GM18868 (cell line): ENCODE measurements around the gene YAP1.
"Not testable (repeated sequence)": the region's sequence is repeated elsewhere in the genome, so short reads cannot be mapped to it uniquely, and the experiment has no call there.

Source experiments
- ATAC-seq: cut with Tn5 transposase; IDR thresholded peaks from one replicate; pipeline ENCODE4 v1.9.1; 2021; ENCODE audit warnings: mild to moderate bottlenecking, moderate library complexity; ENCODE audit not compliant: unreplicated experiment

The YAP1 gene

DNA sequence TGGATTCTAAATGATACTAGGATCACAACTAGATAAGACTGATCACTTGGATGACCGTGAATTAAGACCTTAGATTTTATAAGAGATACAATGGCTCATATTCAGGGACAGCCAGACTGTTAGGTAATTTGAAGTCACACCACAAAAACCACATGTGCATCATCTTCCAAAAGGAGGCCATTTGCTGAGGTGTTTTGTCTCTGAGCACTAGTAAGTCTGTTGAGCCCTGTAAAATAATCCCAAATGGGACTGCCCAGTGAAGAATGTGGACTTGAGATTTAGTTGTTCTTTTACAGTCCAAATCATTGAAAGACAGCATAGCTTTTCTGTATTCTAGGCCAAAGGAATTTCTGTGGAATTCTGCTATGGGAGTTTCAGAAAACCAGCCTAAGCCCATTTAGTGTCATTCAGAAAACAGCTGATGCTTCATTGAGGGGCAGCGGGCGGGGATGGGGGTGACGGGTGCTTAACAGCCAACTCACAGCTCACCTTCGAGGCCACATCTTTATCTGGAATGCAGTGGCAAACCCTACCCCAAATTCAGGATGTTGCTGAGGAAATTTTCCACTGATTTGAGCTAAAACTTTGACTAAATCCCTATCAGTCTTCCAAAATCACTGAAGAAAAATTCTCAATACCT lies 127.0 kb downstream of the YAP1 start:
- no peak for ATAC-seq

DNA sequence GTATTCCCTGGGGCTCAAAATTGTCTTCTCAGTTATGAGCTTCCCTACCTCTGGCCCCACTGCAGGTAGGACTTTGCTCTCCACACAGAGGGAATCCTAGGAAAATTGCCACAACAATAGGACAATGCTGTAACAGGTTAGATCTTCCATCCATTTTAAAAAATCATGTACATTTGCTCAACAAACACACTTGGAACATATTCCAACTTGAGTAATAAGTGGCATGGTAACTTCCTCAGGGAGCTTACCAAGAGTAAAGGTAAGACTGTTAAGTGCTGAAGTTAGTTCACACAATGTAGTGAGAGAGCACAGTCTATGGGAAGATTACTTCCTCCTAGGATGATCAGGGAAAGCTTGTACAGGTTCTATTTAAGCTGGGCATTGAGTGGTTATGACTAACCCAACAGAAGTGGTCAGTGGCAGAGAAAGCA lies 128.2 kb downstream of the YAP1 start:
- no peak for ATAC-seq

DNA sequence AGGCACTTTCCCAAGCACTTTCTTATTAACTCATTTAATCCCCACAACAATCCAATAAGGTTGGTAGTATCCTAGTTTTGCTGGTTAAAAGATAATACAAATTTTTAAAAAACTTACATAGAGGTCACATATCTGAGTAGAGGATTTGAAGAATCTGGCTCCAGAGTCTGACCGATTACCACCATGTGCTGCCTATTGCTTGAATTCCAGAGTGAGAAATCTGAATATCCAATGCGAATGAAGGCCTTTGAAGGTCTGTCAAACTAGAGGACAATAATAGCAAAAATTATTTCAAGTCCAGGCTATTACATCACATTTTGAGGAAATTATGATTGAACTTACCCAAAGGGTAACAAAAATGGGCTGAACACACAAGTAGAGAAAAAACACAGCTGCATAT lies 129.2 kb downstream of the YAP1 start:
- ATAC-seq = no peak

DNA sequence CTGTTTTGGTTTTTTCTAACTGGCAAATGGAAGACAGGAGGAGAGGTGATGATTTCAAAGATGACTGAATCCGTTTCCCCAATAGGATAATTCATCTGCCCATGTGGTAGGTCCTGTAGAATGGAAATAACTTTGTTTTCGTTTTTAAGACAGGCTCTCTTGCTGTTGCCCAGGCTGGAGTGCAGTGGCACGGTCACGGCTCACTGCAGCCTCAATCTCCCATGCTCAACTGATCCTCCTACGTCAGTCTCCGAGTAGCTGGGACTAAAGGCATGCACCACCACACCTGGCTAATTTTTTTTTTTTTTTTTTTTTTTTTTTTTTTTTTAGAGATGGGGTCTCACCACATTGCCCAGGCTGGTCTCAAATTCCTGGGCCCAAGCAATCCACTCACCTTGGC lies 129.7 kb downstream of the YAP1 start:
- ATAC-seq = no peak

DNA sequence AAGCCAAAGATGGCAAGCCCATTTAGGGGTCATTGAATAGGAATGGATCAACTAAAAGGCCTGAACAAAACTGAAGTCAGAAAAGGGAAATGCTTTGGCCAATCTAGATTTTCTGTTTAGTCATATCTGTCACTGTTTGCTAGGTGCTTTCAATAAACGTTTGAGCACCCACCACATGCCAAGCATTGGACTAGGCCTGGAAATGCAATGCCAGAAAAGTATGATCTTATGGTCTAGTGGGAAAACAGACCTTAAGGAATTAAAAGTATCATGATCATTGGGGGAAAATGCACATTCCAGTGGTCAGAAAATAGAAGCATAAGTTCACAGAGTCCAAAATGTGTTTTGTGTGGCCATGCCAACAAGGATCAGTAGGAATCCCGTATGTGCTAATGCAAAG lies 130.3 kb downstream of the YAP1 start:
- ATAC-seq = peak; percentile 55

DNA sequence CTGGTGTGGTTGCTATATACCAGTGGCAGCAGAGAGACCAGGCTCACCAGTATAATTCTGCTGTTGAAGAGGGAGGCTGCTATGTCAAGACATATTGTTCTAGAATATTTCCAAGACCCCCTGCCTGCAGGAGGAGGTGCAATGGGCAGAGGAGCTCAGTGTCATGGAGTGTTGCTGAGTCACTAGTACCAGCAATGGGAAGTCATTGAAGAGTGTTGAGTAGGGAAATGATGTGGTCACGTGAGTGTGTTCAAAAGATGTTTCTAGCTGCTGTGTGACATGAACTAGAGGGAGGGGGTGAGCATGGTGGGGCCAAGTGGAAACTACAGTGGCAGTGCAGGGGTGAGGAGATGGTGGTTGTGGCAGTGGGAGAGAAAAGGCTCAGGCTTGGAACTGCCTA lies 130.8 kb downstream of the YAP1 start:
- ATAC-seq = no peak

DNA sequence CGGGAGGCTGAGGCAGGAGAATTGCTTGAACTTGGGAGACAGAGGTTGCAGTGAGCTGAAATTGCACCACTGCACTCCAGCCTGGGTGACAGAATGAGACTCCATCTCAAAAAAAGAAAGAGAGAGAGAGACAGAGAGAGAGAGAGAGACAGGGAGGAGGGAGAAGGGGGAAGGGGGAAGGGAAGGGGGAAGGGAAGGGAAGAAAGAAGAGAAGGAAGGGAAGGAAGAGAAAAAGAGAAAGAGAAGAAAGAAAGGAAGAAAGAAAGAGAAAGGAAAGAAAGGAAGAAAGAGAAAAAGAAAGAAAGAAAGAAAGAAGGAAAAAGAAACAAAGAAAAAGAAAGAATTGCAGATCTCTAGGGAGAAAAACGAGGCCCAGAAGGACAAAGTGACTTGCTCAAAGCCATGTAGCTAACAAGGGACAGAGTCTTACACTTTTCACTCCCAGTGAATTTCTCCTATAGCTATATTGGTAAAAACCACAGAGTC lies 133.2 kb downstream of the YAP1 start:
- no peak for ATAC-seq

DNA sequence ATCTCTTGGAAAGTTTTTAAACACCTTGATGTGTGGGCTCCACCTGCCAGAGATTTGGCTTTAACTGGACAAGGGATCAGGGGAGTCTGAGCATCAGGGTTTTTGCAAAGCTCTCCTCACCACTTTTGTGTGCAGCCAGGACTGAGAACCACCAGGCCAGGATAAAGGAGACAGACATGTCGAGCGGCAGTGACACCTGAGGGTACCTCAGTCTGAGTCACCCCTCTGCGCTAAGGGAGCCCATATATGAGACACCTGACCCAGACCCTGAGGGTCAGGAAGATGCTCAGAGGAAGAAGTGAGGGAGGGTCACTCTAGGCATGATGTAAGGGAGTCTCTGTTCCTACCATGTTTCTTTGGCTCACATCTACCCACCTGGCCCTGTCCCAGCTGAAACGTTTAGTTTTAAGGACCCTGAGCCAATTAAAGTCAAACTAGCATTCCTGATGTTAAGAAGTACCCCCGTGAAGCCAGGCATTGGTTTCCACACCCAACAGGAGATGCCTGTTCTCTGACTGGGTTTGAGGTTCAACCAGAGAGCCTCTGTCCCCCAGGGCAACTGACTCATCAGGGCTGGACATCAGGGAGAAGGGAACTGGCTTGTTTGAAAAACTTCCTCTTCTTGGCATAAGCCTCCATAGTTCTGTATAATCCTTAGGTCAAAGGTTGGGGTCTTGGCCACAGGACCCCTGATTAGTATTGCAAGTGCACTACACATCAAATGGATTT lies 134.6 kb downstream of the YAP1 start:
- no peak for ATAC-seq

DNA sequence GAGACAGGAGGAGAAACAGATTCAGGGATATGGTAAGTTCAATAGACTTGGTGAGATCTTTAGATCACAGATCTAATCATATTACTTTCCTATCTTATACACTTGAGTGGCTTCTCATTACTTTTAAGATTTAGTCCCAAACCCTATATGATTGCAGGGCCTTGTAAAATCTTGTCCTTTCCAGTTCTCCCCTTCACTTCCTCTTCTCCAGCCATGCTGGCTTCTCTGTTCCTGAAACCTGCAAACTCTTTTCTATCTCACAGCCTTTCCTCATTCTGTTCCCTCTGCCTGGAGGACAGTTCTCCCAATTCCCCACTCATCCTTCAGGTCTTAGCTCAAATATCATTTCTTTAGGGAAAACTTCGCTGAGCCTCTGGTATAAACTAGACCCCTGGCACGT lies 141.2 kb downstream of the YAP1 start:
- no peak for ATAC-seq

DNA sequence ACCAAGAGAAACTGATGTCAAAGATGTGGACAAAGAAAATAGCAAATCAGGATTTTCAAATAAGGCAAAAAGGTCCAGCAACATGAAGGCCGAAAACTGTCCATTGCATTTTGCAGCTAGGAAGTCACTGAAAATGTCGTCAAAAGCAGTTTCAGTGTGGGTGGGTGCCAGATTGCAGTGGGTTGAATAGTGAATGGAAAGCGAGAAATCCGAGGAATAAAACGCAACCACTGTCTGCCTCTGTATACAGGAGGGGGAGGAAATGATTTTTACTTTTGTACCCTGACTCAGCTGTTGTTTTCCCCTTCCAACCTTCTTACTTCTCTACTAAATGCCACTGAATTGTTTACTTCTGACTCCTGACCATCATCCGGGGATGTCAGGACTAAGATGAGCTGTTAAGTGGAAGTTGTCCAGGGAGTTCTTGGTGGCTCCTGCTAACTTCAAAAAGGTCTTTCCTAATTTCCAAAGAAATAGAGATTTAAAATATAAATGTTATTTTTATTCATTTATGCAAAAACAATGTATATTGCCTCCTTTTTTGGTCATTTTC lies 142.2 kb downstream of the YAP1 start:
- ATAC-seq = no peak

DNA sequence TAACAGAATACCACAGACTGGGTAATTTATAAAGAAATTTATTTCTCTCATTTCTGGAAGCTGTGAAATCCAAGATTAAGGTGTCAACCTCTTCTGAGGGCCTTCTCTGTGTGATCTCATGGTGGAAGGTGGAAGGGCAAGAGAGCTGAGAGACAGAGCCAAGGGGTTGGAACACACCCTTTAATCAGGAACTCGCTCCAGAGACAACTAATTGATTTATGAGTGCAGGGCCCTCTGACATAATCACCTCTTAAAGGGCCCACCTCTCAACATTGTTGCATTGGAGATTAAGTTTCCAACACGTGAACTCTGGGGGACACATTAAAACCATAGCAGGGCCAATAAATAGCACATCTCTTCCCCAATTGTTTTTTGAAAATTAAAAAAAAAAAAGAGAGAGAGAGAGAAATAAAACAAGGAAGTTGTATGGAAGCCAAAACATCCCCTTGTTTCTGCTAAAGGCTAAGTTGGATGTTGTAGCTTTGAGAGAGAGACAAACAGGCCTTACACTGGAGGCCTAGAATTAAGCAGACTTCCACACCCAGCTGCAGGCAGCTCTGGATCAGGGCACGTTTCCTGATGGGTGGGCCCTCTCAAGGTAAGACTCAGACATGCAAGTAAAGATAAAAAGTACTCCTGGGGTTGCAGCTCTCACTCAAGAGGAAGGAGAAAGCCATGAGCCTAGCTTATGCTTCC lies 142.9 kb downstream of the YAP1 start:
- ATAC-seq = no peak

DNA sequence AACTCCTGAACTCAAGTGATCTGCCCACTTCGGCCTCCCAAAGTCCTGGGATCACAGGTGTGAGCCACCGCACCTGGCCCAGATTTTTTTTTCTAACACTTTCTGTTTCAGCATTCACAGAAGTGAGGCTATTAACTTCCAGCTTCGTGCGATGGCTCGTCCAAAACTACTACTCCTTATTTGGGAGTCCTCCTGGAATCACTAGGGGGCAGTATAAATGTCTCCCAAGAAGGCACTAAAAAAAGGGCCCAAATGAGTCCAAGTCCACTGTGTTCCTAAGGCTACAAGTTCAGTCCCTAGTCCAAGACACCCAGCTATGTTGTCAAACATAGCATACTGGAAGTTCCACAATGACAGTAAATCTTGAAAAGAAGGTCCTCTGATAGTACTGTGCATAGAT lies 143.8 kb downstream of the YAP1 start:
- no peak for ATAC-seq

DNA sequence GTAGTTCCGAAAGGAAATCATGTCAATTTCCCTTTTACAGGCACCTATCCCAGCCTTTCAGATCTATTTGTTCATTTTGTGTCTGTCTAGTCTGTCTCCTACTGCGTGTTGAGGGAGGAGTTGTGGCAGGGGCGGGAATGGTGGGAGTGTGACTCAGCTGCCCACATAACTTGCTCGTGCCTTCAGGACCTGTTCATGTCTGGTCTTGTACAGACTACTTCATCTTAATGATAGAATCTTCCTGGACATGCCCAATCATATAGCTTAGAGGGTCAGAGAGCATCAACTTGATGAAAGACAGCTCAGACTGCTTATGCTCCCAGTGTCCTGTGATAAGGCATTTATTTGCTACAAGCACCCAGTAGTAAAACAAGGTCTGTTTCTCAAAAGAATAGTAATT lies 146.0 kb downstream of the YAP1 start:
- ATAC-seq = peak; percentile 43

DNA sequence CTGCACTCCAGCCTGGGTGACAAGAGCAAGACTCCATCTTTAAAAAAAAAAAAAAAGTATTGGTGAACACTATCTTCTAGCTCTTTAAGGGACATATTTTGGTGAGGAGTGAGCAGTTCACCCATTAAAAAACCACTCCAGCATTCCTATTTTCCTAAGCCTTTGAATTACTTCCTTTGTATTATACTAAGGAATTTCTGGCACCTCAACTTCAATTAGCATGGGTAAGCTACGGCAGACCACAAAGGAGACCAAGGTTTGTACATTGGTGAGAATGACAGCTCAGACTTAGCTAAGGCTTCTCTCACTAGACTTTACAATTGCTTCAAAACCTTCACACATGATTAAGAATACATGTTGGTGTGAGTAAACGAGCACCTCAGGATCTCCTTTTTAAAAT lies 150.0 kb downstream of the YAP1 start:
- no peak for ATAC-seq

DNA sequence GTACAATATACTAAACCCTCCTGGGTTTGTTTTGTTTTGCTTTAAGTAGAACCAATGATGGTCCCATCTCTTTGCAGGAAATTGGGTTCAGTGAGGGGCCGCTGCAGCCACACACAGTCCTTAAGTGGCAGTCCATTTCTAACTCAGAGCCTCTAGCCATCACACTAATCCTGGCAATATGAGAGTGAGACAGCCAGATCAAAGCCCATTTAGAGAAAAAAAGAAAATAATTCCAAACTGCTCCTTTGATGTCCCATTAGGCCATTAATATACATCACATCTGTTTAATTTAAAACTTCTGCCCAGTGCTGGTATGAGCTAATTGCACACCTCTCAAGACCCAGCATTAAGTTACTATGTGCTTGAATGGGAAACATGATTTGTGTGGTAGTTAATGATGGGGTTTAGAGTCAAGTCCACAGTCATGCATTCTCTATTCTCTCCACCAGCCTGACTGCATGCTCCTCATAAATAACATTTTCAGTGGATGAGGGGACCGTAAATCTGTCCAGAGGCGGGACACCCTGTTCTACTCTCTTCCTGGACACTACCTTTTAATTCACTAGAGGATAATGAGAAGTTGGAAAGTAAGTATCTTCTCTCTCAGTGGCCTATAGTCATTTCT lies 153.2 kb downstream of the YAP1 start:
- no peak for ATAC-seq

DNA sequence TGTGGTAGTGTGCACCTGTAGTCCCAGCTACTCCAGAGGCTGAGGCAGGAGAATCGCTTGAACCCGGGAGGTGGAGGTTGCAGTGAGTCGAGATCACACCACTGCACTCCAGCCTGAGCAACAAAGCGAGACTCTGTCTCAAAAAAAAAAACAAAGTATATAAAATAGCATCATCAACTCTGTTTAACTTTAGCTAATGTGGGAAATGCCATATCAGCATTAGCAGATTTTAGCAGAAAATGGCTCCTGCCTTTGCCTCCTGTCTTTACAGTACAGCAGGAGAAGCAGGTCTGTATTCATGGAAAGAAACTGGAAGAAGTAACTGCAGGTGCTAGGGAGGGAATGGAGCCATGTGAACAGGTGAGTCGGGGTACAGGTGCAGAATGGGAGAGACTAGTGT lies 154.5 kb downstream of the YAP1 start:
- ATAC-seq = not testable (repeated sequence)

DNA sequence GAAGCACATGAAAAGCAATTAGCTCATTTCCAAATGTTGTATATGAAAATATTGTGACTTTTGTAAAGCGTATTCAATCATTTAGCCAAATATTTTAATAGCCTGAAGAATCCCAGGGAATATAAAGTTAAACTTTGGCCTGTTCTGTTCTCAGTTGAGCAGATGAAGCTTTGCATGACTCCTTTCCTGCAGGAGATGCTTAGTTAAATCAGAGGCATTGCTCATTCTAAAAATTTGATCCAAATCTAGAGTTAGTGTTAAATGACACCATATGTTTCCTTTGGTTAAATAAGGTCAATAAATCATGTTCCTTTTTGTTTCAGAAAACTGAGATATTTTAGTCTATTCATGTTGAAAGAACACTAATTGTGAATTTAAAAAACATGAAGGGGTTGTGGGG lies 155.9 kb downstream of the YAP1 start:
- no peak for ATAC-seq

DNA sequence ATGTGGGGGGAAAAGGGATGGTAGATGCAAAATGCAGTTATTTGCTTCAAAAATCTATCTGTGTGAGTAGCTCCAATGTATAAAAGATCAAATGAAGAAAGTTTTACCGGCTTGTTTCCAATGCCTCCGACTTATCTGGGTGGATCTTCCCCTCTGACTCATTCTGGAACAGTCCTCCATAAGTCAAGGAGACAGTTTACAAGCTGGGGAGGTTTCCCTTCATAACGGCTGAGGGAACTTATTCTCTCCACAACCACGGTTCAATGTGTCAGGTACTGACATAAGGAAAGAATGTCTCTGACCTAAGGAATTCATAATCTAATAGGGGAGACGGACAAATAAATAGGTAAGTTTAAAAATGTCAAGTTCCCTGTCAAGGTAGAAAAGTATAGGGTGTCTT lies 157.4 kb downstream of the YAP1 start:
- no peak for ATAC-seq

DNA sequence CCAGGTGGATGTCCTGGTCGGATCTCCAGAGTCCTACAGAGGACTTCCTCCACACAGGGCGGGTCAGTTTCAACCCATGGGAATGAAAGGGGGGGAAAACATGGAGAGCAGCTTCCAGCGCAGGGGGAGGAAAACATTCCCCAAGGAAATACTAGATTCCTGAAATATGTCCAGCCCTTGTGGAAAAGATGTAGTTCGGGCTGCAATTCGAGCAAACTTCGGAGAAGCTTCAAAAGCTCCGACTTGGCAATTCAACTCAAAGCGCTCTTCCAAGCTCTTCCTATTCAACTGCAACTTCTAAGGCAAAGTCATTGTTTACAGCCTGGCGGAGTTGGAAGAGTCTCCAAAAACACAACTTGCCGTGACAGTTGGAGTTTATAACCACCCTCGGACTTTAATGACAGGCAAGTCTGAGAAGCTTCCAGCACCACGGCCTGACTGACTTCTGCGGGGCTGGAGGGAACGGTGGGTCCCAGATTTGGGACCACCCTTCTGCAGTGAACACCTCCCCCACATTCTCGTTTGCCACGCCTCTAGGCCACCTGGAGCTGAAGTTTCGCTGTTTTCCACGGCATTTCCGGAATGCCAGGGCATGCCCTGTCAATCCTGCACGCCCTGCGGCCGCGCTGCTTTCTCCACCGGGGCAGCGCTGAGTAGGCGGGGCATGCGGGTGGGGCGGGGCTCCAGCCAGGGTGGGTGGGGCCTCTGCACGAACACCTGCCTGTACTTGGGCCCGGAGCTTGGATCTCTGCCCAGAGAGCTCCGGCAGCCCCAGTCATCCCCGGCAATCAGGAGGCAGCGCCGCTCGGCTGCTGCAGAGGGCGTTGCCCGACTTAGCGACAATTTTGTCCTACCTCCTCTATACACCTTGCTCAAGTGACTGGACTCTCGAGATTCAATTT lies 158.1 kb downstream of the YAP1 start:
- peak; percentile 96 for ATAC-seq

DNA sequence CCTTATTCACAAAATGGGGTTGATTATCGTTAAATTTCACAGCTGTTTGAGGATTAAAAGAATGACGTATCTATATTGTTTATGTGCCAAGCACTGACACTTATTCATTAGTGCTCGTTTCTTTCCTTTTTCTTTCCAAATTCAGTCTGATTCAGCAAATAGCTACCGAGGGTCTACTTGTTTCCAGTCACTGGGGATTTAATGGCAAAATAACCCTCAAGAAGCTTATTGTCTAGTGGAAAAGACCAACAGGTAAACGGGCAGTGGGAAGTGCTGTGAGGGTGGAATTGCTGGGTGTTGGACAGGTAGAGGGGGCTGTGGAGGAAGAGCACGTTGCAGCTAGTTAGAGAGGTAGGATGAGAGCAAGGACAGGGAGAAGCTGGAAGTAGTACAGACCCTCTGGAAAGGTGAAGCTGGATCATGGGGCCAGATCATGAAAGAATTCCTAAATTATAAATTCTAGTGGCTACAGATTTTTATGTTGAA lies 158.8 kb downstream of the YAP1 start:
- no peak for ATAC-seq
